ENCODE data around the gene ZYX.
"Not testable (repeated sequence)": the region's sequence is repeated elsewhere in the genome, so short reads cannot be mapped to it uniquely, and the experiment has no call there.

ZYX gene

DNA sequence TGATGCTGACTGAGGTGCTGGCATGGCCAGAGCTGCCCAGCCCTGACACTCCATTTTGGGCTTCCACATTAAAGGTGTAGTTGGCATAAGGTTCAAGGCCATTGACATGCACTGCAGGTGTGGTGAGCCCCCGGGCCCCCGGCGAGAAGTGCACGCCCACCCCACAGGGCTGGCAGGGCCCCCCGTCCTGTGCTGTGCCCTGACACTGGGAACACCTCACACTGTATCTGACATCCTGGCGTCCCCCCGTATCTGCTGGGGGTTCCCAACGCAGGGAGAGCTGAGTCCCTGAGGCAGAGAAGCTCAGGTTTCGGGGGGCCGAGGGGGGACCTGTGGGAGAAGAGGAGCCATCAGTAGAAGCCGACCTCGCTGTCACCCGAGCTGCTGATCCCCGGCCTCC, 17.5 kb downstream of the ZYX start:
- DNase-seq: no peak

DNA sequence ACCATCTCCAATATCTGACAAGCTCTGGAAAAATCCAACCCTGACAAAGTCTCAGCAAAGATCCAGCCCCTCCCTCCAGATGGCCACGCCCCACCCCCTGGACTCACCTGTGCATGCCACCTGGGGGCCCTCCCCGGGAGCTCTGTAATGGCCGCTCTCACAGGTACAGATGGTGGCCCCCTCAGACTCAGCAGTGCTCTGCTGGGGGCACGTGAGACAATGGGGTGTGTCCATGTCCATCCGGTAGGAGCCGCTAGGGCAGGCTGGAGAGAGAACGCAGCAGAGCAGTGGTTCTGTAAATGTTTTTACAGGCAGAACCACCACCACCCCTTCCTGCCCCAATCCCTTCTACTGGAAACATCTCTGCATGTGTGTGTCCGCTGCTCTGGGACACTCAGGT, 18.0 kb downstream of the ZYX start:
- DNase-seq: no peak

DNA sequence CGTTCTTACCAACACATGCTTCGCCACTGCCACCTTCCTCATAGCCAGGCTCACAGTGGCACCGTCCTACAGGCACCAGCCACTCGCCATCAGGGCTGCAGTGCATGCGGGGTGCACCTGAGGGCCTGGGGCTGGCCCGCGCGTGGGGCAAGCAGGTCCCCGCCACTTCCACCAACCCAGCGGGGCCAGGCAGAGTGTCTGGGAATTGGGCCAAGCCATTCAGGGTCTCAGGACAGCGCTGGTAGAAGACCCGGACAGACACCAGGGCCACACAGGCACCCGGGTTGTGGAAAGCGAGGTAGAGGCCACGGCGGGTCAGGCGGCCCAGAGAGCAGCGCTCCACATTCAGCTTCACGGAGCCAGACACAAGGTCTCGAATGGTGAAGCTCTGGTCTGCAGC, 18.5 kb downstream of the ZYX start:
- no peak for DNase-seq

DNA sequence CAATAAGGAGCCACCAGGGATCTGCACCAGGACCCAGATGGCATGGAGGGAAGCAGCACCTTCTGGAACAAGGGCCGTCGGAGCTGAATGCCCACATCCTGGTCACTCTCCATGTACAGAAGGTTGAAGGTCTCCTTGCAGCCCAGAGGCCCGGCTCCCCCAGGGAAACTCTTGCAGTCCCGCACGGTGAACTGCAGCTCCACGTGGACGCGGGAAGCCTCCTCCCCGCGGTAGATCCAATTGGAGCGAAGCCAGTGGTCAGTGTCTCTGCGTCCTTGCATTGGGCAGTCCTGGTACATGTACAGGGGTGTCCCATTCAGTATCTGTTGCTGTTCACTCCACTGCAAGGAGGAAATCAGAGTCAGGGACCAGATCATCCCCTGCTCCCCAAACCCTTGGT, 20.1 kb downstream of the ZYX start:
- no peak for DNase-seq

DNA sequence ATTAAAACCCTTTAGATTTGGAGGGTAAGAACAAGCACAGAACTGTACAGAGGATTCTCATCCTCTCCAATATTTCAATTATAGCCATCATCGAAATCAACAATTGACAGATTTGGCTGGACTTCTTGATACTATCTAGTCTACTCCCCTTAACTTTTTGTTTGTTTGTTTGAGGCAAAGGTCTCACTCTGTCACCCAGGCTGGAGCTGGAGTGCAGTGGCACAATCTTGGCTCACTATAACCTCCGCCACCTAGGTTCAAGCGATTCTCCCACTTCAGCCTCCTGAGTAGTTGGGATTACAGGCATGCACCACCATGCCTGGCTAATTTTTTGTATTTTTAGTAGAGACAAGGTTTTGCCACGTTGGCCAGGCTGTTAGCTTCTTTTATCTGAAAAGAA, 21.1 kb downstream of the ZYX start:
- DNase-seq: not testable (repeated sequence)

DNA sequence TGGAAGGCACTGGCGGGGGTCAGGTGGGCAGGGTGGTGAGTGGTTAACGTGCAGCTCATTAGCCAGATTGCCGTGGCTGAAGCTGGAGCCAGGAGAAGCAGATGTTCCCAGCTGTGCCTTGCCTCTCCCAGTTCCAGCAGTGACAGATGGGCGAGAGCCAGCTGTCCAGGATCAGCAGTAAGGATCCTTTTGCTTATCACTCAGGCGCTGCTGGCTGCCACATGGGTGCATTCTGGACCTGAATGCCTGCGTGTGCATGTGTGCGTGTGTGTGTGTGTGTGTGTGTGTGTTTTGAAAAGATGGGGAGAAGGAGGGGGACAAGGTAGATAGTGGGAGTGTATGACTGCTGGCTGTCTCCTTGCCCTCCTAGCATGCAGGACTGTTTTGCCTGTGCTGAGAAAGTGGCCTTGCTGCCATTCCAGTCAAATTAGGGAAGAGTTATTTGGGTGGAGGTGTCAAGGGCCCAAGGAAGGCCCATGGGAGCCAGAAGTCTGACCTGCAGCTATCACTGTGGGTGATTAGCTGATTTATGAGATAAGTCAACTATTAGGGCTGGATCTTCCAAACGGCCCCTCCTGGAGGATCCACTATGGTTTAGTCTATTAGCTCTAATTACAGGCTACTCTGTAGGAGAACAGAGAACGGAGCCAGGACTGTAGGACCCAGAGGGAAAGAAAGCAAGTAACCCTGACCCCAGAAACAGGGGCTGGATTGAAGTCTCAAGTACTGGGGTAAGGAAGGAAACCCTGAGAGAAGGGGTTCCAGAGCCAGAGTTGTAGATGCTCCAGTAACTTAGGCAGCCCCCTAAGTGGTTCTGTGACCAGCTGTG, 24.2 kb downstream of the ZYX start:
- DNase-seq: no peak

DNA sequence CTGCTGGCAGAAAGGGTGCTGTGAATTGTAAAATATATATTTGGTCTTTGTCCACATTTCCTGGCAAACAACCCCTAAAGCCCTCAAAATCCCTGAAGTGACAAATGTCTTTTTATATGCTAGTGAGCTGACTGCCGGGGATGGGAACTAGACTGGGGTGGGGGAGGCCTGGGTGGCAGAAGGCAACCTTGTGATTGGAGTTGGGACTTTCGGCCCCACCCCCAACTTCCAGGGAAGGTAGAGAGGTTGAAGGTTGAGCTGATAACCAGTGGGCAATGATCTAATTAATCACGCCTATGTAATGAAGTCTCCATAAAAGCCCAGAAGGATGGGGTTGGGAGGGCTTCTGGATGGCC, 24.8 kb downstream of the ZYX start:
- no peak for DNase-seq

DNA sequence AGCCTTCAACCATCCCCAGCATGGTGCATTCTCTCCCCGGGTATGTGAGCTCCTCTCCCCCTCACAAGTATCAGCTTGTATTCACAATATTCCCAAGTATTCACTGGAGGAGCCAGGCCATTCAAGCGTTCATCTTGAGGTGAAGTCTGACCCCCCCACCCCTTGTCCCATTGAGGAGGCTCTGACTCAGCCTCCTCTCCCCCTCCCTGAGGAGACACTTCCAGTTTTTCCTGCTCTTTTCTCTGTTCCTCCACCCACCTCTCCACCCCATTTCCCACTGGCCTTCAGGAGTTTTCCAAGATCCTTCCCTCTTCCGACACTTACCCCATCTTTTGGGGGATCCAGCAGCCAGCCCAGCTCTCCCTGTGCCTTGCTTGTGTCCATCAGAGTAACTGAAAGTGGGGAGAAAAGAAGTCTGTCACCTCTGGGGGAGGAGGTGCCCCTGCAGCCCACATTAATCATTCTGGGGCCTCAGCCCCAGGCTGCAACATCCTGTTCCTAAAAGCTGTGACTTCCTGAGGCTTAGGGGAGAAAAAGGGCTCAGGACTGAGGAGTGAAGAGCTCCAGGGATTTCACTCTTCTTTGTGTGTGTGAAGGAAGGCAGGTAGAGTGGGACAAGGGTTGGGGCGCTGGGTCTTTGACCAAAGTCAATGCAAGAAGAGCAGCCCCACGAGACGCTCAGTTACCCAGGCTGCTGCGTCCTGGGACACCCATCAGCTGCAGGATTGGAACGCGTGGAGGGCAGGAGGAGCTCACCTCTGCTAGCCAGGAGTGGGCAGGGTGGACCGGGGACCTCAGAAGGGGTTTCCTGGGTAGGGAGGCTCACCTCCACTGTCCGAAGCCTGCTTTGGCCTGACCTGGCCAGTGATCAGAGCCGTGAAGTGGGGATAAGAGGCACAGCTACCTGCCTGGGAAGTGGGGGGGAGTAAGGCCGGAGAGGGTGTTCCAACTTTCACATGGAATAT, 26.4 kb downstream of the ZYX start:
- DNase-seq: peak; percentile 48

DNA sequence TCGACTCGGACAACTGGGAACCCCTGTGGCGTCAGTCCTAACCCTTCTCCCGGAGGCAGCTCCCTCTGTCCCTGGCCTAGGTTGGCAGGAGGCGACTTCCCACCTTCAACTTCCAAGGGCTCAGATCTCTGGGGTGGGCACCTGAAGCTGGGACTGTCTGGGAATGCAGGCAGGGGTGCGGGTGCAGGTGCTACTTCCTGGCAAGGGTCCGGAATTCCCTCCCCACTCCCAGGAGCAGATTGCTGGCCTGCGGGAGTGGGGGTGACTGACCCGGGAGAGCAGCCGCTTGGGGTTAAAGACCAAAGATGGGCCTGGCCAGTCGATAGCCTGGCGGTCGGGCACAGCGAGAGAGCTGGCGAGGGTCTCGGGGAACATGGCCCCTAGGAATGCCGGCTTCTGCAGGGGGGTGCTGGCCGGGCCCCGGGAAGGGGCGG, 27.1 kb downstream of the ZYX start:
- DNase-seq: no peak

DNA sequence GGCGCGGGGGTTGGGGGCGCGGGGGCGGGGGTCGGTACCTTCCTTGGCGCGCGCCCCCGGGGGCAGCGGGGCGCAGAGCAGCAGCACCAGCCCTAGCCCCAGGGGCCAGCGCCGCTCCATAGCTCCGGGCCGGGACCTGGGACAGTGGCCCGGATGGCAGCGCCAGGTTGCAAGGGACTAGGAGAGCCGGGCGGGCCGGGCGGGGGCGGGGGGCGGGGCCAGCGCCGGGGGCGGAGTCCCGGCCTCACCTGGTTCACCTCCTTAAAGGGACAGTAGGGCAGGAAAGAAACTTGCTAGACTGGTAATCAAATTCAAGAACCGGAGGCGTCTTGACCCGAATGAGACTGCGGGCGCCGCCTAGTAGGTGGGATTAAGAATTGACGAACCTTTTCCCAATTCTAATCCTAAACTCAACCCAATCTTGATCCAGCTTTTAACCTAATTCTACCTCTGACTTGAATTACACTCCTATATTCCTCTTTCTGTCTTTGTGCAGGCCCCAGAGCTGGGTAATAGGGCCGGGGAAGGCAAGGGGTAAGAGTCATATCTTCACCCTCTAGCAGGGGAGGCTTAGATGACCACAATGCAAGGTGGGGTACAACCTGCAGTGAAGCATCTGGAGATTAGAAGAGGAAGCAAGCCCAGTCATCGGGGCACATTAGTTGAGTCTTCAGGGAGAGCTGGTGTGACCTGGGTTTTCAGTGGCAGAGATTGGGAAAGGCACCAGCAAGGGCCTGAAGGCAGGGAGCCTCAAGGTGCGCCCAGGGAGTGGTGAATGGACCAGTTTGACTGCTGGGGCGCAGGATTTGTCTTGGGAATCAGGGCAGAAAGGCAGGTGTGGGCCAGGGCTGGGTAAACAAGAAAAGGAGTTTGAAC, 27.8 kb downstream of the ZYX start, which contains the start of gene EPHA1:
Gene EPHA1, minus strand, starts transcription at position 171 of the 876 bp plus-strand sequence. Its CDS starts 51 bp downstream, at position 120.
- no peak for DNase-seq

DNA sequence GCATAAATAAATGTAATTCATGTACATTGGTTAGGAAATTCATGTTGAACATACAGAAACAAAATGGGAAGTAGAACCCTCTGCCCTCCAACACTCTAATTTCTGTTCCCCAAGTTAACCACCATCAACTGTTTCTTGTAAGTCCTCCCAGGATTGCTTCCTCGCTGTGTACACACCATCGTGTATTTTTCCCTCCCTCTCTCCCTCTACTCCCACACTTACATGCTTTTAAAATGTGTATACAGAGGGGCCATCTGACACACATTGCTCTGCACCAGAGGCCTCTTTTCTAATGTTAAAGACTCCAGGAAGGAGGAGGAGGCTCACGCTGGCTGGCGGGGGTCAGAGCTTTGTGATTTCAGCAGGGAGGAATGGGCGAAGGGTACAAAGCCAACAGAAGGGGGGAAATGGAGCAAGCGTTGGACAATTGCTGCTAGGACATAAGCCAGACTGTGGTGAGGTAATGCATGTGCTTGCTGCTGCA, 29.4 kb downstream of the ZYX start:
- DNase-seq: no peak

DNA sequence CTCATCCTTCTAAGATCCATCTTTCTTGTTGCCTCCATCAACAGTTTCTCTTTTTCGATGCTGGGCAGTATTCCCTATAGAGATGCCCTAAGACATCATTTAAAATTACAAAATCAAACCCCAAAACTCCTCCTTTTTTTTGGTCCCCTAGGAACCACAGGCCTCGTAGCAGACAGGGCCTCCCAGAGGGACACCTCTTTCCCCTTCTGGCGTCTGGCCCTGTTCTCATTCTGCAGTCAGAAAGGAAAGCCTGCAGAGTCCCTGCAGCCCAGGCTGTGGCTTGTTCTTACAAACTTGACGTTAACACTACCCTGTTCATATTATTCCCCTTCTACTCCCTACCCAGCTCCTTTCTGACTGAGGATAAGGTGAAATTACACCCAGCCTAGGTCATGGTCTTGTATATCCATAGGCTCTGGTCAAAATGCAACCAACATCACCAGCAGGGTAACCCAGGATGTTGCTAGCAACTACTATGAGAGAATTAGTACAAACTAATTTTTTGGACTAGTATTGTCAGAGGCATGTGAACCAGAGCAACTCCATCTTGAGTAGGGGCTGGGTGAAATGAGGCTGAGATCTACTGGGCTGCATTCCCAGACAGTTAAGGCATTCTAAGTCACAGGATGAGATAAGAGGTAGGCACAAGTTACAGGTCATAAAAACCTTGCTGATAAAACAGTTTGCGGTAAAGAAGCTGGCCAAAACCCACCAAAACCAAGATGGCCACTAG, 31.0 kb downstream of the ZYX start:
- no peak for DNase-seq

DNA sequence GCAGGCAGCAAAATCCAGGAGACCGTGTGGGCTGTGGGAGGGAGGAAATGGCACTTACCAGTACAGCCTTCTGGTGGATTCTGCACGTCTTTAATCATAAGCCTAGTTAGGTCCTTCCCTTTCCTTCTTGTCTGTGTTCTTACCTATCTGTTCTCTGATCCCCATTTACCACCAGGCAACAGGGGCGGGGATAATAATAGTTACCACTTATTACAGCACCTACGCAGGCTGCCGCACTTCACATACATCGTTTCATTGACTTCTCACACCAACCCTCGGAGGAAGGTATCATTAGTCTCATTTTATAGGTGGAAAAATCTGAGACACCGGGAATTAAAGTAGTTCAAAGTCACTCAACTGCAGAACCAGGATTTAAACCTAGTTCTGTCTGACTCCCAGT, 32.0 kb downstream of the ZYX start:
- DNase-seq: no peak

DNA sequence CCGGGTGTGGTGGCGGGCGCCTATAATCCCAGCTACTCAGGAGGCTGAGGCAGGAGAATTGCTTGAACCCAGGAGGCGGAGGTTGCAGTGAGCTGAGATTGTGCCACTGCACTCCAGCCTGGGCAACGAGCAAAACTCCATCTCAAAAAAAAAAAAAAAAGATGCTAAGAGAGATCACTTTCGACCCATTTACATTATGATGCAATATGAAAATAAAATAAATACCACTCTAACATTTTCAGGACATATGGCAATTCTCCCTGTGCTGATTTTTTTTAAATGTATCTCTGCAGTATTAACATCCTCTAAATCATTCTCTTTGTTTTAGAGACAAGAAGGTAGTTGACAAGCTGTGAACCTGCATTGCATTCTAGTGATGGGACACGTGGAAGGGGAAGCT, 34.1 kb downstream of the ZYX start:
- DNase-seq: not testable (repeated sequence)

DNA sequence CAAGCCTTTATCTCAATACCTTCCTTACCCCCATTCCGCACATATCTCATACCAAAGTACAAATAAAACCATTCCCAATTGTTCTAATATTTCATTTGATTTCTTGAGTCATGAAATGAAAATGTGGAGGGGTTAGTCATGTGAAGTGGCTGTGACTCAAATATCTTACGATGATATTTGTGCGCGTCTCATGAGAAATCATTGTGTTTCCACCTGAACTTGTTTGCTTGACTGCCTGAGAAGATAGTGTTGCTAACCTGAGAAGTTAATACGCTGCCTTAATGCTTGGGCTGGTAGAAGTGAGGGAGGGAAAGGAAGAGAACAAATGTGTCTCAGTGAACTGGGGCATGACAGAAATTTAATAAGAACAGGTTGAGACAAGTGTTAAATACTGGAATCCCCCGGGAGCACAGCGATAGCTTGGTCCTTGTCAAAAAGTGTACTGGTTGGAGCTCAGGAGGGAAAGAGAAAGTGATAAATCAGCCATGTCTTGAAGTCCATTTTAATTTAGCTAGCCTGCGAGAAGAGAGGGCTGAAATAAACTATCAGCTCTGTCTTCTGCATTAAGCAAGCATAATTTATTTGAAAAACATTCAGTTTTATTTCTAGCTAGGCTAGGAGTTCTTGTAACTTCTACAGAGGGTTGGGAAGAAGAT, 34.7 kb downstream of the ZYX start:
- DNase-seq: no peak

DNA sequence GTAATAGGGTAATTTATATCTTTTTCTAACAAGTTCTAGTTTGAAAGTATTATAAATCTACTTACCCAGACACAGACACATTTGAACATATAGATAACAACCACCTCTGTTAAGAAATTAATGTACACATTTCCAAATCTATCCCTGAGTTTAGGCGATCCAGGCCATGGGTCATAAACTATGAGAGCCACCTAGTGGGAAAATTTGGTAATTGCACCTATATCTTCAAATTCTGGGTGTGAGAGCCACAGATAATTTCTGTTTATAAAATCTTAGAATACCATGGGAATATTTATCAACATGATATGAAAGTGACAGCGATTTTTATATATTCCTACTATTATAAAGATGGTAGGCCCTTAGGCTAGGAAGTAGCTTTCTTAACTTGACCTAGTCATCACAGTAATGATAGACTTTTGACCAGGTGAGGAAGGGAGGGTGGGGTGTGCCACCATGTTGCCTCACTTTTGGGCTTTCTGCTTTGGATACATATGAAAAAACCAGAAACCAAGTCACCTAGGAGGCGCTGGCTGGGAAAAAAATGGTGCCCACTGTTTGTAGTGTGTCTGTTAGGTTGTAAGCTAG, 35.5 kb downstream of the ZYX start:
- peak; percentile 41 for DNase-seq

DNA sequence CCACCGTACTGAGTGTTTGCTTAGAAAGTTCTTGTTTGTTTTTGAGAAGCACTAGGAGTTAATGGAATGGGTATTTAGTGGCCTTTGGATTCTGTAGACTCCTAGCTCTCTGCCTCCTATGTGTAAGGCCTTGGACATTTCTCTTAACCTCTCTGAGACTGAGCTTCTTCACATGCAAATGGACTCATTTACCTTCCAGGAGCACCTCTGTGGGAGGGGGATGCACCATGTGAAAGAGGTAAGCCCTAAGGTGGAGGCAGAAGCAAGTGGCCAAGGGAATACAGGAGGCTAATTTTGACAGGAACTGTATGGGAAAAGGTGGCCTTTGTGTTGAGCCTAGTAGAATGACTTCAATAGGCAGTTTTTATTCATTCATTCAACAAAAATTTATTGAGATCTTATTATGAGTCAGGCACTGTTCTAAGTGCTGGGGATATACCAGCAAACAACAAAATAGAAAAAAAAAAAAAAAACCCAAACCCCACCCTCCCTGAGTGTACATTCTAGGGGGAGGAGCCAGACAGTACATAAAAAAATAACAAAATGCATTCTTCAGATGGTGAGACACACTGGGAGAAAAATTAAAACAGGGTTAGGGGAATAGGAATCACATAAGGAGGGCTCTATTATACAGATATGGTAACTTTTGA, 36.7 kb downstream of the ZYX start:
- no peak for DNase-seq

DNA sequence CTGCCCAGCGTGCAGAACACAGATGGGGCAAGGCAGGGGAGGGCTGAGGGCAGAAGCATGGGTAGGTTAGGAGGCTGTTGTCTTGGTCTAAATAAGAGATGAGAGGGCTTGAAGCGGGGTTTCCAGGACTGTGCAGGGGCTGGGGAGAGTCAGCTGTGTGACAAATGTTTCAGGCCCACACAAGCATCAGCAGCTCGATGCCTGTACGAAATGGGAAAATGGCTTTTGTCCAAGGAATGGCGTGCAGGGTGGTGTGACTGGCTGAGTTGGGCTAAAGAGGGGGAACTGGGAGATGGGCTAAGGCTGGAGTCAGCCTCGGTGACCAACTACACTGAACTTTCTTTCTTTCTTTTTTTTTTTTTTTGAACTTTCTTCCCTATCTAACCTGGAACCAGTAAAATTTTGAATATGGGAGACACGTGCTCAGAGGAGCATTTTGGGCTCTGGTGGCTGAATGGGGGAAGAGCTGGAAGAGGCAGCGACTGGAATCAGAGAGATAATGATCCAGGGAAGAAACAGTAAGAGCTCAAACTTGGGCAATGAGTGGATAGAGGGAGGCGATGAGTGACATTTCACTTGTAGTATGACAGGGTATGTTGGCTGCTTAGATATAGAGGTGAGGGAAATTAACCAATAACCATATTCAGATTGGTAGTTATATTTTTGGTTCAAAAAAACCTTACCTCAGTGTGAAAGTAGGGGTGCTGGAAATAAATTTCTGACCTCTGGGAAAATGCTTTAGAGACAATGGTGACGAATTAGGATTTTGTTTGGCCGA, 37.7 kb downstream of the ZYX start:
- no peak for DNase-seq

DNA sequence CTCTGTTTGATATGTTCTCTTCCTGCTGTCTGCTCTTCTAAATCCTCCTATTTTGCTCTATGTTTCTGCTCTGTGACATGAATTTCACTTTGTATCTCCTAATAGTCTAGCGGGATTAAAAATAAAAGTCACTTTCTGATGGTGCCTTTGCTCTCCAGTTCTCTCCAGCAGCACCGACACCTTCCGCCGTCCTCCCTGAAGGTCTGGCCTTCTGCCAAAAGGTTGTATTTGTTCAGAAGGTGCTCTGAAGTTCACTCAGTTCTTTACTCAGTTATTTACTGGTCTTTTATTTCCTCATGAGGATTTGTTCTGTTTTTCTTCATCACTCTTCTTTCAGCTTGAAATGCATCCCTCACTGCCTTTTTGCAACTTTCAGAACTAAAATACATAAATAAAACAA, 38.7 kb downstream of the ZYX start:
- no peak for DNase-seq

DNA sequence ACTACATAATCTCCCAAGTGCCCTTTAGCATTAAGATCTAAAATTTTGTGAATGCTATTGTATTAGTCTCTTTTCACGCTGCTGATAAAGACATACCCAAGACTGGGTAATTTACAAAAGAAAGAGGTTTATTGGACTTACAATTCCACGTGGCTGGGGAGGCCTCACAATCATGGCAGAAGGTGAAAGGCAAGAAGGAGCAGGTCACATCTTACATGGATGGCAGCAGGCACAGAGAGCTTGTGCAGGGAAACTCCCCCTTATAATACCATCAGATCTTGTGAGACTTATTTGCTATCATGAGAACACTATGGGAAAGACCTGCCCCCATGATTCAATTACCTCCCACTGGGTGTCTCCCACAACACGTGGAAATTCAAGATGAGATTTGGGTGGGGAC, 39.5 kb downstream of the ZYX start:
- not testable (repeated sequence) for DNase-seq
